Progenitor cell of endocrine pancreas (in vitro differentiated cells): ENCODE results near the gene PALM. TPM values are rescaled to one million over a fixed set of nuclear protein-coding genes. Genes with fewer than 3 reads are reported as not detected.
"Not testable (repeated sequence)": the region's sequence is repeated elsewhere in the genome, so short reads cannot be mapped to it uniquely, and the experiment has no call there.

Source experiments
- DNase-seq: peaks from one replicate; pipeline ENCODE4 v3.0.0; 2021; ENCODE audit warnings: low spot score; ENCODE audit not compliant: unreplicated experiment
- H3K27ac Mint-ChIP-seq: 2 replicates; pipeline ENCODE4 v1.8.0; 2021; ENCODE audit warnings: mild to moderate bottlenecking, moderate library complexity, mixed read lengths
- H3K27me3 Mint-ChIP-seq: 2 replicates; pipeline ENCODE4 v1.8.0; 2021; ENCODE audit warnings: mixed read lengths
- H3K36me3 Mint-ChIP-seq: 2 replicates; pipeline ENCODE4 v1.8.0; 2022; ENCODE audit warnings: mixed read lengths; ENCODE audit not compliant: insufficient read depth
- H3K4me1 Mint-ChIP-seq: 2 replicates; pipeline ENCODE4 v1.8.0; 2021; ENCODE audit warnings: low read depth, mixed read lengths
- H3K4me3 Mint-ChIP-seq: 2 replicates; pipeline ENCODE4 v1.8.0; 2021; ENCODE audit warnings: low read depth, mild to moderate bottlenecking, moderate library complexity, mixed read lengths
- H3K9me3 Mint-ChIP-seq: 2 replicates; pipeline ENCODE4 v1.8.0; 2021; ENCODE audit warnings: low read depth, mixed read lengths
- total RNA-seq: library from RNA; stranded (reverse); gene quantifications from 2 replicates; pipeline ENCODE4 v1.2.1, GENCODE V29; 2021
- TF ChIP-seq, protein P1 (sequence below): fragments of 200-600 bp; sonication (generic); IDR thresholded peaks from one replicate; pipeline ENCODE4 v1.5.0; 2021; ENCODE audit warnings: antibody characterized with exemption, mild to moderate bottlenecking; ENCODE audit not compliant: unreplicated experiment

The PALM gene
- total RNA-seq, 1 donor from 2014 or later, result 52.4 TPM

- no peak overlapping the region for H3K4me3 Mint-ChIP-seq
- H3K4me1 Mint-ChIP-seq, result no peaks in the 10 kb centered on the region
- DNase-seq, result no peak
- no peaks in the 10 kb centered on the region for H3K9me3 Mint-ChIP-seq
- H3K27ac Mint-ChIP-seq, result no peak overlapping the region
- H3K36me3 Mint-ChIP-seq, result peaks cover 6% of the 10 kb centered on the region
- H3K27me3 Mint-ChIP-seq, result no peaks in the 10 kb centered on the region
- TF ChIP-seq, protein P1, sequence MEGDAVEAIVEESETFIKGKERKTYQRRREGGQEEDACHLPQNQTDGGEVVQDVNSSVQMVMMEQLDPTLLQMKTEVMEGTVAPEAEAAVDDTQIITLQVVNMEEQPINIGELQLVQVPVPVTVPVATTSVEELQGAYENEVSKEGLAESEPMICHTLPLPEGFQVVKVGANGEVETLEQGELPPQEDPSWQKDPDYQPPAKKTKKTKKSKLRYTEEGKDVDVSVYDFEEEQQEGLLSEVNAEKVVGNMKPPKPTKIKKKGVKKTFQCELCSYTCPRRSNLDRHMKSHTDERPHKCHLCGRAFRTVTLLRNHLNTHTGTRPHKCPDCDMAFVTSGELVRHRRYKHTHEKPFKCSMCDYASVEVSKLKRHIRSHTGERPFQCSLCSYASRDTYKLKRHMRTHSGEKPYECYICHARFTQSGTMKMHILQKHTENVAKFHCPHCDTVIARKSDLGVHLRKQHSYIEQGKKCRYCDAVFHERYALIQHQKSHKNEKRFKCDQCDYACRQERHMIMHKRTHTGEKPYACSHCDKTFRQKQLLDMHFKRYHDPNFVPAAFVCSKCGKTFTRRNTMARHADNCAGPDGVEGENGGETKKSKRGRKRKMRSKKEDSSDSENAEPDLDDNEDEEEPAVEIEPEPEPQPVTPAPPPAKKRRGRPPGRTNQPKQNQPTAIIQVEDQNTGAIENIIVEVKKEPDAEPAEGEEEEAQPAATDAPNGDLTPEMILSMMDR, result no peak
These were observed 29.9 kb downstream of the PALM start for GRCh38 chr19:738509-739128.

DNA sequence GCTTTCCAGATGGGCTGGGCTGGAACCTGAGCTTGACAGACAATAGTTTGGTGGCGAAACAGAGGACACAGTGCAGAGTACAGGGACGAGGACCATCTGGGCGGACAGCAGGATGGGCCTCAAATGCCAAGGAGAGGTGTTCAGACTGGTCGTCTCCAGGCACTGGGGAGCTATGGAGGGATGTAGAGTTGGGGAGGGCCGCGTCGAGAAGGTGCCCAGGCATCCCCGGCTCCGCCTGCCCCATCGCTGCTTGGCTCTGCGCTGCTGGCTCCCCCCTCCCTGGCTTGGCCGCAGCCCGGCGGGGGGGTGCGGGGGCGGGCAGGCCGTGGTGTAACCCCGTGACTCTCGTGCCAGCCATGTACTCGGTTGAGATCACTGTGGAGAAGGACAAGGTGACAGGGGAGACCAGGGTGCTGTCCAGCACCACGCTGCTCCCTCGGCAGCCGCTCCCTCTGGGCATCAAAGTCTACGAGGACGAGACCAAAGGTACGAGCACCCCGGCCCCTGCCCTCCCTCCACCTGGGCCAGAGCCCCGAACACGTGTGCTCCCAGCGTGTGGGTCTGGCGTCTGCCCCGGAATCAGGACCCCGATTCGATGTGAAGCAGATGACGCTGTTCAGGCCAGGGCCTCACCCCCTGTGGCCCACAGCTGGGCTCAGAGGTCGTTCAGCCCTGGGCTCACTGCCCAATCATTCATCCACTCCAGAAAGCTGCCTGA is 31.4 kb downstream of the PALM start:
- DNase-seq, result no peak
- peaks cover 5% of the 10 kb centered on the region for H3K36me3 Mint-ChIP-seq
- H3K4me1 Mint-ChIP-seq, result no peaks in the 10 kb centered on the region
- TF ChIP-seq, protein P1, result no peak
- H3K27ac Mint-ChIP-seq, result peak overlapping the region; percentile 62
- no peak overlapping the region for H3K4me3 Mint-ChIP-seq
- H3K9me3 Mint-ChIP-seq, result no peaks in the 10 kb centered on the region
- no peaks in the 10 kb centered on the region for H3K27me3 Mint-ChIP-seq

GRCh38 chr19:740816-741505 is 32.2 kb downstream of the PALM start:
- not testable (repeated sequence) for H3K27me3 Mint-ChIP-seq, H3K27ac Mint-ChIP-seq, H3K9me3 Mint-ChIP-seq, H3K36me3 Mint-ChIP-seq, H3K4me3 Mint-ChIP-seq, H3K4me1 Mint-ChIP-seq, DNase-seq

DNA sequence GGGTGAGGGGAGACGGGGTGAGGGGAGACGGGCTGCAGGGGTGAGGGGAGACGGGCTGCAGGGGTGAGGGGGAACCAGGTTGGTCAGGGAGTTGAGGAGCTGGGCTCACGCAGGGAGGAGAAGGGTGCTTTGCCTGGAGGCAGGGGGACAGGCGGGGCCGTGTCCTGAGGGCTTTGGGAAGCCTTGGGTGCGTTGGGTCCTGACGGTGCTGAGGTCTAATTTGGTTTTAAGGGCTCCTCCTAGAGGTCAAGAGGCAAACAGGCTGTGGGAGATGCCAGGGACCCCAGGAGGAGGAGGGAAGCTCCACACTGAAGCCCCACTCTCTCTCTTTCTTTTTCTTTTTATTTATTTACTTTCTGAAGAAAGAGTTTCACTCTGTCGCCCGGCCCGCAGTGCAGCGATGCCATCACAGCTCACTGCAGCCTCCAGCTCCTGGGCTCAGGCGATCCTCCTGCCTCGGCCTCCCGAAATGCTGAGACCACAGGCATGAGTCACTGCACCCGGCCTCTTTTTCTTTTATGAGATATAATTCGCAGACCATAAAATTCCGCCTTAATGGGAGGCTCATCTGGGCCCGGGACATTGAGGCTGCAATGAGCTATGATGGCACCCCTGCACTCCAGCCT is 32.9 kb downstream of the PALM start:
- Mint-ChIP-seq H3K4me1 (no peaks in the 10 kb centered on the region), H3K27ac (no peak overlapping the region), H3K9me3 (no peaks in the 10 kb centered on the region), H3K4me3 (no peak overlapping the region), H3K27me3 (no peaks in the 10 kb centered on the region), H3K36me3 (peaks cover 8% of the 10 kb centered on the region)
- TF ChIP-seq, protein P1, result peak; percentile 41
- DNase-seq, result no peak

GRCh38 chr19:742540-743075 is 33.9 kb downstream of the PALM start:
- Mint-ChIP-seq H3K27me3 (no peaks in the 10 kb centered on the region), H3K4me1 (no peaks in the 10 kb centered on the region), H3K36me3 (peaks cover 8% of the 10 kb centered on the region), H3K27ac (no peak overlapping the region), H3K4me3 (no peak overlapping the region), H3K9me3 (no peaks in the 10 kb centered on the region)
- DNase-seq, result no peak
- TF ChIP-seq, protein P1, result no peak
